ENCODE data around the gene GRIN3B.

- TF ChIP-seq, protein P1, sequence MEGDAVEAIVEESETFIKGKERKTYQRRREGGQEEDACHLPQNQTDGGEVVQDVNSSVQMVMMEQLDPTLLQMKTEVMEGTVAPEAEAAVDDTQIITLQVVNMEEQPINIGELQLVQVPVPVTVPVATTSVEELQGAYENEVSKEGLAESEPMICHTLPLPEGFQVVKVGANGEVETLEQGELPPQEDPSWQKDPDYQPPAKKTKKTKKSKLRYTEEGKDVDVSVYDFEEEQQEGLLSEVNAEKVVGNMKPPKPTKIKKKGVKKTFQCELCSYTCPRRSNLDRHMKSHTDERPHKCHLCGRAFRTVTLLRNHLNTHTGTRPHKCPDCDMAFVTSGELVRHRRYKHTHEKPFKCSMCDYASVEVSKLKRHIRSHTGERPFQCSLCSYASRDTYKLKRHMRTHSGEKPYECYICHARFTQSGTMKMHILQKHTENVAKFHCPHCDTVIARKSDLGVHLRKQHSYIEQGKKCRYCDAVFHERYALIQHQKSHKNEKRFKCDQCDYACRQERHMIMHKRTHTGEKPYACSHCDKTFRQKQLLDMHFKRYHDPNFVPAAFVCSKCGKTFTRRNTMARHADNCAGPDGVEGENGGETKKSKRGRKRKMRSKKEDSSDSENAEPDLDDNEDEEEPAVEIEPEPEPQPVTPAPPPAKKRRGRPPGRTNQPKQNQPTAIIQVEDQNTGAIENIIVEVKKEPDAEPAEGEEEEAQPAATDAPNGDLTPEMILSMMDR (IDR thresholded peaks at IDR 0.05), result no peak
- no peak for TF ChIP-seq EP300 (IDR thresholded peaks at IDR 0.05)
- peak in 1 of 2 donors; percentile 17 for TF ChIP-seq POLR2AphosphoS5 (IDR thresholded peaks at IDR 0.05)
- no peak for TF ChIP-seq POLR2A (IDR thresholded peaks at IDR 0.05)
Measured at GRCh38 chr19:1009041-1009980, 9.1 kb downstream of the GRIN3B start.
